Measurements from ENCODE around the gene FAU.

The FAU gene

GRCh38 chr11:65071907-65072630 lies 49.9 kb downstream of the FAU start:
- no peak for DNase-seq
